Measurements from ENCODE around the gene SERINC5. TPM values are rescaled to one million over a fixed set of nuclear protein-coding genes. Genes with fewer than 3 reads are reported as not detected.
"Not testable (repeated sequence)": the region's sequence is repeated elsewhere in the genome, so short reads cannot be mapped to it uniquely, and the experiment has no call there.

The SERINC5 gene
- total RNA-seq, 2 donors from 2014 or later = 23.3 to 26.7 TPM

DNA sequence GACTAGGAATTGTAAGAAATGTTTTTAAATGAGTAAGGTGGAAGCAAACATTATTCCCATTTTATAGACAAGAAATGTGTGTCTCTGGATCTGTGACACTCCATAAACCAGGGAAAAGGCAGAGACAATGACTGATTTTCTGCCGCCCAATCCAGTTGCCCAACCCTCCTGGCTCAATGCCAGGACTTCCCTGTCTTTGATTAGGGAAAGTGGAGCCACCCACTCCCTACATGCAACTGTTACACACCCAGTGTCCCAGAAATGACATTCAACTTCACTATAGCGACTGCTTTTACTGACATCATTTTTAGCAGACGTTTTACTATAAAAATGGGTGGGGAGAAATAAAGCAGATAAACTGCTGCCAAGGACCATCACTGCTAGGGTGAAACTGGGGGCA is 141.0 kb downstream of the SERINC5 start:
- Histone ChIP-seq H3K27ac (no peak overlapping the region), H3K4me3 (no peak overlapping the region), H3K9me3 (no peaks in the 10 kb centered on the region), H3K27me3 (no peaks in the 10 kb centered on the region), H3K36me3 (replicated peaks in 1 of 2; ENCODE audit: insufficient read depth in 1 of 2, low read depth in 2 of 2) (no peaks in the 10 kb centered on the region), H3K4me1 (peaks cover 12% of the 10 kb centered on the region)
- intact Hi-C loops (cut with DNase I) = no loop called here
- WGBS, 2 donors = 63 to 72% methylated on average over 3 of the region's 3 CpGs
- no peak for TF ChIP-seq POLR2A (IDR thresholded peaks at IDR 0.05)
- TF ChIP-seq, protein P1, sequence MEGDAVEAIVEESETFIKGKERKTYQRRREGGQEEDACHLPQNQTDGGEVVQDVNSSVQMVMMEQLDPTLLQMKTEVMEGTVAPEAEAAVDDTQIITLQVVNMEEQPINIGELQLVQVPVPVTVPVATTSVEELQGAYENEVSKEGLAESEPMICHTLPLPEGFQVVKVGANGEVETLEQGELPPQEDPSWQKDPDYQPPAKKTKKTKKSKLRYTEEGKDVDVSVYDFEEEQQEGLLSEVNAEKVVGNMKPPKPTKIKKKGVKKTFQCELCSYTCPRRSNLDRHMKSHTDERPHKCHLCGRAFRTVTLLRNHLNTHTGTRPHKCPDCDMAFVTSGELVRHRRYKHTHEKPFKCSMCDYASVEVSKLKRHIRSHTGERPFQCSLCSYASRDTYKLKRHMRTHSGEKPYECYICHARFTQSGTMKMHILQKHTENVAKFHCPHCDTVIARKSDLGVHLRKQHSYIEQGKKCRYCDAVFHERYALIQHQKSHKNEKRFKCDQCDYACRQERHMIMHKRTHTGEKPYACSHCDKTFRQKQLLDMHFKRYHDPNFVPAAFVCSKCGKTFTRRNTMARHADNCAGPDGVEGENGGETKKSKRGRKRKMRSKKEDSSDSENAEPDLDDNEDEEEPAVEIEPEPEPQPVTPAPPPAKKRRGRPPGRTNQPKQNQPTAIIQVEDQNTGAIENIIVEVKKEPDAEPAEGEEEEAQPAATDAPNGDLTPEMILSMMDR (IDR thresholded peaks at IDR 0.05) = no peak
- DNase-seq (no peak), ATAC-seq (no peak)

DNA sequence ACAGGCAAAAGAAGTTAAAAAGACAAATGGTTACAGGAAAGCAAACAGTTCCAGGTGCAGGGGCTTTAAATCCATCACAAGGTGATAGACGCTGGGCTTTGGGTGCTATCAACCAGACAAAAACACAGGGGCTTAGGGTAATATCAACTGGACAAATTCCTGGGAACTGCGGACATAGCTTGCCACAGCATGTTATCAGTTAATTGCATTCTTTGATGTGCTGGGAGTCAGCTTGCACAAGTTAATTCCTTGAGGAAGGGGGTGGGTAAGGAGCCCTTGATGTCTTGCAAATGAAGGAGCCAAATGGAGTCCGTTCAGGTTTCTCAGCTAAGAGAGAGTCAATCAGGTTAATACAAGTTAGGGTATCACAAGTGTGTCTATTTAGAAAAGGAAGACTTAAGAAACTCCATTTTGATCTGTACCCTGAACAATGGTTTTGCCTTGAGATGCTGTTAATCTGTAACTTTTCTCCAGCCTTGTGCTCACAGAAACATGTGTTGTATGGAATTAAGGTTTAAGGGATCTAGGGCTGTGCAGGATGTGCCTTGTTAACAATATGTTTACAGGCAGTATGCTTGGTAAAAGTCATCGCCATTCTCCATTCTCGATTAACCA is 144.4 kb downstream of the SERINC5 start:
- H3K4me3 ChIP-seq; ATAC-seq; H3K27ac ChIP-seq; DNase-seq; H3K36me3 ChIP-seq (replicated peaks in 1 of 2; ENCODE audit: insufficient read depth in 1 of 2, low read depth in 2 of 2); H3K27me3 ChIP-seq; intact Hi-C loops (cut with DNase I); H3K9me3 ChIP-seq: not testable (repeated sequence)
- 36 to 52% methylated on average over 5 of the region's 5 CpGs for WGBS, 2 donors
- H3K4me1 ChIP-seq = peaks cover 13% of the 10 kb centered on the region

DNA sequence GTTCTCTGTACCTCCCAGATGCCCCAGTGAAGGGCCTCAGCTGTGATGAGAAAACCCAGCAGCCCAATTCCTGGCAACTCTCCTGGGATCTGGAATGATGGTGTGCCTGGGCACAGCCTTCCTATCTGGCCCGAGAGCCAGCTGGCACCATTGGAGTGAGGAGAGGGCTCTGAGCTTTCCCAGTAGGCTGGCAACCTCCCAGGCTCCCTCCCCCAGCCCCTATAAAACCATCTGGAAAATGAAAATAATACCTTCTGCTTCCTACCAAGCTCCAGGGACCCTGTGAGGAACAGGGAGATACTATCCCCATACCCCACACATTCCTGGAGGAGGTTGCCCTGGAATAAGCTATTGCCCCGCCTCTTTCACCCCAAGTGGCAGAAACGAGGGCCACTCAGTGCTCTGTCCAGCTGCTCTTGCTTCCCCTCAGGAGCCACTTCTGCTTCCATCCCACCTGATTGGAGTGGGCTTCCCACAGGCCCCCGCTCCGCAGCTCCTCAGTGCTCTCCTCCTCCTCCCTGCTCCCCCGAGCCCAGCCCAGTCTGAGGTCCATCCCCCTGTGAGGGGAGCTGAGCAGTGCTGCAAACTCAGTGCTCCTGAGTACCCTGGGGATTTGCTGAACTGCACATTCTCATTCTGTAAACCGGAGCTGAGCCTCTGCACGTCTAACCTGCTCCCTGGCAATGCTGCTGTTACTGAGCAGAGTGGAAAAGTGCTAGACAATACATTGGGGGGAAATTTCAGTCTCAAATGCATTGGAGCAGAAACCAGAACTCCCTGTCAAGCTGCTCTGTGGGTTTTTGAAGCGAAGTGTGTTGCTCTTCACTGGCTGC is 146.0 kb downstream of the SERINC5 start:
- ATAC-seq (no peak), DNase-seq (no peak)
- WGBS, 2 donors = 63 to 64% methylated on average over 9 of the region's 9 CpGs
- TF ChIP-seq POLR2A (IDR thresholded peaks at IDR 0.05) = no peak
- TF ChIP-seq, protein P1 (IDR thresholded peaks at IDR 0.05) = no peak
- Histone ChIP-seq H3K9me3 (no peaks in the 10 kb centered on the region), H3K27ac (no peak overlapping the region), H3K27me3 (no peaks in the 10 kb centered on the region), H3K4me1 (peaks cover 22% of the 10 kb centered on the region), H3K4me3 (no peak overlapping the region), H3K36me3 (replicated peaks in 1 of 2; ENCODE audit: insufficient read depth in 1 of 2, low read depth in 2 of 2) (no peaks in the 10 kb centered on the region)
- intact Hi-C loops (cut with DNase I) = no loop called here

DNA sequence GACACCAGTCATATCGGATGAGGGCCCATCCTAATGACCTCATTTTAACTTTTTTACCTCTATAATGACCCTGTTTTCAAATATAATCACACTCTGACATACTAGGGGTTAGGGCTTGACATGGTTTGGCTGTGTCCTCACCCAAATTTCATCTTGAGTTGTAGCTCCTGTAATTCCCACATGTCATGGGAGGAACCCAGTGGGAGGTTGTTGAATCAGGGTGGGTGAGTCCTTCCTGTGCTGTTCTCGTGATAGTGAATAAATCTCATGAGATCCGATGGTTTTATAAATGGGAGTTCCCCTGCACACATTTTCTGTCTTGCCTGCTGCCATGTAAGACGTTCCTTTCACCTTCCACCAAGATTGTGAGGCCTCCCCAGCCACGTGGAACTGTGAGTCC is 148.9 kb downstream of the SERINC5 start:
- intact Hi-C loops (cut with DNase I) = no loop called here
- Histone ChIP-seq H3K9me3 (no peaks in the 10 kb centered on the region), H3K27me3 (no peaks in the 10 kb centered on the region), H3K4me1 (peaks cover 21% of the 10 kb centered on the region), H3K36me3 (replicated peaks in 1 of 2; ENCODE audit: insufficient read depth in 1 of 2, low read depth in 2 of 2) (no peaks in the 10 kb centered on the region), H3K4me3 (no peak overlapping the region), H3K27ac (no peak overlapping the region)
- TF ChIP-seq, protein P1 (IDR thresholded peaks at IDR 0.05) = no peak
- no peak for TF ChIP-seq POLR2A (IDR thresholded peaks at IDR 0.05)
- DNase-seq (no peak), ATAC-seq (no peak)
- 71 to 75% methylated on average over 5 of the region's 5 CpGs for WGBS, 2 donors

DNA sequence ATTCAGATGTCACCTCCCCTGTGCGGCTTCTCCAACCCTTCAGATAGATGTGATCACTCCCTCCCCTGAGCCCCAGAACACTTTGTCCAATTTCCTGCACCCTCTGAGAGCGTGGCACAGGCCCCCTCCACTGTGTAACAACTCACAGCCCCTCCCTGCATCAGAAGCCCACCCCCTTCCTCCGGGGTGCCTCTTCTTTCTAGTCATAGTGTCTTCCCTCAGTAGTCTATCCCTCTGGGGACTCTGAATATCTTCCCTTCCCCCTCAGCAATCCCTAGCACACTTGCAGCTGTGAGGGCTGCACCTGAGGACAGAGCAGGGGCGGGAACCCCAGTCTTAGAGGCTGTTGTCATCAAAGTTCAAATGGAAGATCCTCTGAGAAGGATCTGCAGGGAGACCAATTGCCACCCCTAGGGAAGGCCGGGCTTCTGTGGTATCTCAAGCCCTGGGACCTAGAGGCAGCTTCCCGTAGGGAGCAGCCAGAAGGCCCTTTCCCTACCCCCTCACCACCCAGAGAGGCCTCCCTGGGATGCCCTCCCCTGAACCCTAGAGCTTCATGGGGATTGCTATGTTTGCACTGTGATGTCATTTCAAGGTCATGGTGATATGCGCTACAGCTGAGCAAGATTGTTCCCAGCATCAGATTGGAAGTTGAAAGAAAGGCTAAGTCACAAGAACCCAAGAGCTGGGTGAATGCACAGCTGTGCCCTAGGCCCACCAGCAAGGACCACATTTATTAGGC is 150.0 kb downstream of the SERINC5 start:
- DNase-seq = peak in 1 of 4 donors; percentile 25
- intact Hi-C loops (cut with DNase I) = no loop called here

More for the DNA sequence above, 150.0 kb downstream of the SERINC5 start:
- H3K9me3 ChIP-seq = no peaks in the 10 kb centered on the region
- peaks cover 14% of the 10 kb centered on the region for H3K4me1 ChIP-seq
- H3K36me3 ChIP-seq (replicated peaks in 1 of 2; ENCODE audit: insufficient read depth in 1 of 2, low read depth in 2 of 2) = no peaks in the 10 kb centered on the region
- peak; percentile 69 for ATAC-seq
- no peak overlapping the region for H3K4me3 ChIP-seq
- H3K27me3 ChIP-seq = no peaks in the 10 kb centered on the region
- WGBS, 2 donors = 64 to 72% methylated on average over 7 of the region's 7 CpGs
- H3K27ac ChIP-seq = no peak overlapping the region
- TF ChIP-seq POLR2A (IDR thresholded peaks at IDR 0.05) = no peak
- TF ChIP-seq, protein P1 (IDR thresholded peaks at IDR 0.05) = no peak

Measured in body of pancreas (tissue), 4 donors.